H7 (cell line): ENCODE results near the gene IGF2R. TPM values are rescaled to one million over a fixed set of nuclear protein-coding genes. Genes with fewer than 3 reads are reported as not detected.
"Not testable (repeated sequence)": the region's sequence is repeated elsewhere in the genome, so short reads cannot be mapped to it uniquely, and the experiment has no call there.

Source experiments
- DNase-seq: peaks from one replicate; pipeline ENCODE4 v3.0.0; 2012
- H3K27me3 ChIP-seq: 2 replicates; pipeline ENCODE4 v1.6.0; 2011; ENCODE audit warnings: mild to moderate bottlenecking, low read length; ENCODE audit not compliant: control insufficient read depth, insufficient read depth
- H3K36me3 ChIP-seq: replicated peaks from 2 replicates; pipeline ENCODE4 v1.5.1; 2011; ENCODE audit warnings: low read length; ENCODE audit not compliant: control insufficient read depth, insufficient read depth
- H3K4me3 ChIP-seq: 2 replicates; pipeline ENCODE4 v1.5.1; 2011; ENCODE audit warnings: low read depth, mild to moderate bottlenecking, control low read depth, low read length, moderate library complexity; ENCODE audit not compliant: insufficient read depth
- total RNA-seq: library from RNA; depleted of rRNA; stranded (reverse); fragments of >200 nt; shearing (Covaris generic); gene quantifications from 2 replicates; pipeline ENCODE4 v1.2.3, GENCODE V29; 2014

Gene IGF2R
- total RNA-seq, 1 experiment from 2014 or later: 29.4 TPM

- no peak overlapping the region for H3K4me3 ChIP-seq
- no peak for DNase-seq
- H3K36me3 ChIP-seq: no peaks in the 10 kb centered on the region
- peaks cover 14% of the 10 kb centered on the region; the same call in 1 of the 2 replicates for H3K27me3 ChIP-seq
Observed at GRCh38 chr6:160137989-160138835, 169.3 kb downstream of the IGF2R start.

DNA sequence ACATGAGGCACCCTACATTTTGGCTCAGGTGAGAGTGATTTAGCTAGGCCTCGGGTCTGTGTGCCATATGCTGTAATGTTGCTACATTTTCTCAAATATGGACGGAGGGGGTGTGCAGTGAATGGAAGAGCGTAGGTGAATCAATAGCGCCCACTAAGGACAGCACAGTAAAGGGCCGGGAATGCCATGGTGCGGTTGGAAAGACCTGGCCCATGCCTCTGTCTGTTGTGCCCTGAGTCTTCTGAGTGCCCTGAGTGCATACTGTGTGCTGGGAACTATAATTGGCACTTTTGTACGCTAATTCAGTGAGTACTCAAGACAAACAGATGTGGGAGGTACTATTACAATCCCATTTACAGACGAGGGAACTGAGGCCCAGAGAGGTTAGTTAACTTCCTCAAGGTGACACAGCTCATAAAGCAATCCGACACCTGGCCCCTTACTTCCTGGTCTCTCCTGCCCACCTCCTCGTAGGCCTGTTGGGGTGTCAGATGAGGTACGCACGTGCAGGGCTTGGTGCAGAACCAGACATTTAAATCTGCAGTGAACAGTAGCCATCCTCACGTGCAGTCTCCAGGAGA lies 170.0 kb downstream of the IGF2R start:
- H3K4me3 ChIP-seq: no peak overlapping the region
- peaks cover 8% of the 10 kb centered on the region; the same call in 1 of the 2 replicates for H3K27me3 ChIP-seq
- no peaks in the 10 kb centered on the region for H3K36me3 ChIP-seq
- DNase-seq: no peak

- Histone ChIP-seq H3K36me3 (no peaks in the 10 kb centered on the region), H3K4me3 (no peak overlapping the region), H3K27me3 (peaks cover 7% of the 10 kb centered on the region; the same call in 1 of the 2 replicates)
- DNase-seq: no peak
Observed at GRCh38 chr6:160139420-160139851, 170.6 kb downstream of the IGF2R start.

DNA sequence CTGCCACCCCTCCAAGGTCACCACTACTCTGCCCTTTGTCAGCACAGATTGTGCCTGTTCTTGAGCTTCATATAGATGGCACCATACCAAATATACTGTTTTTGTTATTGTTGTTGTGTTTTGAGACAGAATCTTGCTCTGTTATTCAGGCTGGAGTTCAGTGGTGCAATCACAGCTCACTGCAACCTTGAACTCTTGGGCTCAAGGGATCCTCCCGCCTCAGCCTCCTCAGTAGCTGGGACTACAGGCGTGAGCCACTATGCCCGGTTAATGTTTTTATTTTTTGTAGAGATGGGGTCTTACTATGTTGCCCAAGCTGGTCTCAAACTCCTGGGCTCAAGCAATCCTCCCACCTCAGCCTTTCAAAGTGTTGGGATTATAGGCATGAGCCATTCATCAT lies 171.6 kb downstream of the IGF2R start:
- not testable (repeated sequence) for H3K27me3 ChIP-seq, H3K36me3 ChIP-seq, H3K4me3 ChIP-seq, DNase-seq

- no peak for DNase-seq
- H3K27me3 ChIP-seq: no peaks in the 10 kb centered on the region; the same call in 1 of the 2 replicates
- no peak overlapping the region for H3K4me3 ChIP-seq
- H3K36me3 ChIP-seq: no peaks in the 10 kb centered on the region
Observed at GRCh38 chr6:160141001-160141726, 172.3 kb downstream of the IGF2R start.

DNA sequence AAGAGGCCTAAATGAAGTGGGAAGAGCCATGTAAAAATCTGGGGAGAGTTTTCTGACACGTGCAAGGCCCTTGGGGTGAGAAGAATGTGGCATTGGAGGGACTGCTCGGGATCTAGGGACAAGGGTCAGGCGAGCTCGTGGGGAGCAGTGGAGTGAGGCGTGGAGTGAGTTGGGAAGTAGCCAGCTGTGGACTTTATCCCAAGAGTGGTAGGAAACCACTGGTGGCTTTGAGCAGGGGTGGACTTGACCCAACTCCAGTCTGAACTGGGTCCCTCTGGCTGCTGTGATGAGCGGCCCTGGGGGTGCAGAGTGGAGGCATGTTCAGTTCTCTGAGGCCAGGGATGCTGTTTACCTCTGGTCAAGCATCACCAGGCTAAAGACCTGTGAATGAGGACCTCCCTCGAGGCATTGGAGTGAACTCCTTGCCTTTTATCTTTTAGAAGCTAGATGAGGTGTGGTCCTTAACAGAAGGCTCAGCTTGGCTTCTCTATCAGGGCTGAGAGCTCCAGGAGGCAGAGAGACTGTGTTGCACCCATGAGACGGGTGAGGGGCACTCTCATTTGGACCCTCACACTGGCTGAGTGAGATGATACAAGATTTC lies 173.3 kb downstream of the IGF2R start:
- Histone ChIP-seq H3K27me3 (no peaks in the 10 kb centered on the region), H3K4me3 (no peak overlapping the region), H3K36me3 (no peaks in the 10 kb centered on the region)
- no peak for DNase-seq

DNA sequence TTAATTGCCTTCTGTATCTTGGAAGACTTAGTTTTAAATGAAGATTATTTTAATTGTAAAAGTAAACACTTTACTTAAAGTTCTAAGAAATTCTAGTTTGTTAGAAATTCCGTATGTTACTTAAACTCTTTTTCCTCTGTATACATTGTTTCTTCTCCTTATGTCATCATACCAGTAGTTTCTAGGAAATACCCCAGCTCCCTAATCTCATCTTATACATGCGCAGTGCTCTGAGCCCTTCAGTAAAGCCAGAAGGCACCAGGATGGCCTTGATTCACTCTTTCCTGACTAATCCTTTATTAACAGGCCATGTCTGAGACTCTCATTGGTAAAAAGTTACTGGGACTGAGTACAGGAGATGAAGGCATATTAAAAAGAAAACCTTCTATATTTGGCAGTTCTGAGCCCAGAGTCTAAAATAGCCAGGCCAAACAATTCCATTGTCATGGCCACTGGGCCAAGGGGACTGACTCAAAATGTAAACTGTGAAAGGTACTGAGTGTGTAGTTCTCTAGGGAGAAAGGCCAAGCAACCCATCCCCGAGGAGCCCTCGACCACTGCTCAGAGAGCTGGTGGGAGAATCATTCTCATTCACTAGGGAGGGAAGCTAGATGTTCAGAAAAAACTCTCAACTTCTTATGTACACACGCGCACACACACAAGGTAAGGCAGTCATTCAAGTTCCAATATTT lies 177.7 kb downstream of the IGF2R start:
- H3K27me3 ChIP-seq: no peaks in the 10 kb centered on the region
- no peaks in the 10 kb centered on the region for H3K36me3 ChIP-seq
- no peak for DNase-seq
- no peak overlapping the region for H3K4me3 ChIP-seq

- Histone ChIP-seq H3K27me3 (no peaks in the 10 kb centered on the region), H3K4me3 (no peak overlapping the region), H3K36me3 (no peaks in the 10 kb centered on the region)
- no peak for DNase-seq
Observed at GRCh38 chr6:160147146-160147536, 178.3 kb downstream of the IGF2R start.

GRCh38 chr6:160154471-160154870 lies 185.6 kb downstream of the IGF2R start:
- H3K27me3 ChIP-seq: no peaks in the 10 kb centered on the region
- no peak for DNase-seq
- H3K36me3 ChIP-seq: no peaks in the 10 kb centered on the region
- no peak overlapping the region for H3K4me3 ChIP-seq

DNA sequence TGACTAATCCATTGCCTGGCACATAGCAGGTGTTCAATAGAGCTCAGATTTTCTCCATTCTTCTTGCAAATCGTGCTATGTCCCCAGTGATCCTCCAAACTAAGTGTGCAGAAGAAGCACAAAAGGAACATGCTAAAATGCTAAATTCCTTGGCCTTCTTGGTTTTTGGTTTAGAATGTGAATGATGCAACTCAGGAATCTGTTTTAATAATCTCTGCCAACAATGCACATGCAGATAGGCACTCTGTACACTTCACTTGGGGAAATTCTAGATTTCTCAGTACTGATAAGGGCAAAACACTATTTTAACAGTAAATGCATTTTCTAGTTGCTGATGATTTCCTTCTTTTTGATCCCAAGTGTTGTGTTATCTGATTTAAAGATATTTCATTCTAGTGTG lies 188.0 kb downstream of the IGF2R start:
- Histone ChIP-seq H3K4me3 (no peak overlapping the region), H3K27me3 (no peaks in the 10 kb centered on the region), H3K36me3 (no peaks in the 10 kb centered on the region)
- no peak for DNase-seq

GRCh38 chr6:160160450-160160849 lies 191.6 kb downstream of the IGF2R start:
- no peaks in the 10 kb centered on the region for H3K36me3 ChIP-seq
- peak; percentile 32 for DNase-seq
- H3K4me3 ChIP-seq: no peak overlapping the region
- H3K27me3 ChIP-seq: no peaks in the 10 kb centered on the region
